GM18951 (cell line): Measurements from ENCODE around the gene BYSL.

Experiments
- POLR2A ChIP-seq: IDR thresholded peaks from 4 replicates; pipeline ENCODE4 v1.6.1; 2011; ENCODE audit warnings: mild to moderate bottlenecking; ENCODE audit not compliant: insufficient read length, insufficient read depth; ENCODE audit errors: extremely low read depth
- in situ Hi-C: fragments of 300-500 bp; cut with MboI; formaldehyde crosslinking; loops from one replicate; pipeline ENCODE4 v1.12.0; 2022; ENCODE audit warnings: low sequenced_read_pairs, mixed read lengths, inconsistent platforms; ENCODE audit not compliant: unreplicated experiment

BYSL gene

DNA sequence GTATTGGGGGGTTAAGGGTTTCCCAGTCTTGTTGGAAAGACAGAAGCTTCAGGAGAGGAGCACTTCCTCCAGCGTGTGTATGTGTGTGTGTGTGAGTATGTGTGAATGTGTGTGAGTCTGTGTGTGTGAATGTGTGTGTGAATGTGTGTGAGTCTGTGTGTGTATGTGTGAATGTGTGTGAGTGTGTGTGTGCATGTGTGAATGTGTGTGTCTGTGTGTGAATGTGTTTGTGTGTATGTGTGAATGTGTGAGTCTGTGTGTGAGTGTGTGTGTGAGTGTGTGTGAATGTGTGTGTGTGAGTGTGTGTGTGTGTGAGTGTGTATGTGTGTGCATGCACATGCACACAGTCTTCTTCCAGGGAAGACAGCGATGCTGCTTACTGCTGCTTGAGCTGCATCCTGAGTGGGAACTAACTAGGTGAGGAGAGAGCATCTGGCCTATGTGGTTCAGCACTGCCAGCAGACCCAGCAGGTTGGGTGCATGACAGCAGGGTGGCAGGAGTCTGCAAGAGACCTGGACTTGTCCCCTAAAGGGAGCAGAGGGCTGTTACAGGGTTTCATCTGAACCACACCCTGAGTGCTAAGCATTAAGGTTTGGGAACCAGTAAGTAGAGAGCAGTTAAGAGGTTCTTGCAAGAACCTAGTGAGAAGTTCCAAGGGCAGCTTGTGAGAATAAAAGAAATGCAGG is 43.0 kb downstream of the BYSL start:
- in situ Hi-C loops = no loop called here
- TF ChIP-seq POLR2A = no peak

DNA sequence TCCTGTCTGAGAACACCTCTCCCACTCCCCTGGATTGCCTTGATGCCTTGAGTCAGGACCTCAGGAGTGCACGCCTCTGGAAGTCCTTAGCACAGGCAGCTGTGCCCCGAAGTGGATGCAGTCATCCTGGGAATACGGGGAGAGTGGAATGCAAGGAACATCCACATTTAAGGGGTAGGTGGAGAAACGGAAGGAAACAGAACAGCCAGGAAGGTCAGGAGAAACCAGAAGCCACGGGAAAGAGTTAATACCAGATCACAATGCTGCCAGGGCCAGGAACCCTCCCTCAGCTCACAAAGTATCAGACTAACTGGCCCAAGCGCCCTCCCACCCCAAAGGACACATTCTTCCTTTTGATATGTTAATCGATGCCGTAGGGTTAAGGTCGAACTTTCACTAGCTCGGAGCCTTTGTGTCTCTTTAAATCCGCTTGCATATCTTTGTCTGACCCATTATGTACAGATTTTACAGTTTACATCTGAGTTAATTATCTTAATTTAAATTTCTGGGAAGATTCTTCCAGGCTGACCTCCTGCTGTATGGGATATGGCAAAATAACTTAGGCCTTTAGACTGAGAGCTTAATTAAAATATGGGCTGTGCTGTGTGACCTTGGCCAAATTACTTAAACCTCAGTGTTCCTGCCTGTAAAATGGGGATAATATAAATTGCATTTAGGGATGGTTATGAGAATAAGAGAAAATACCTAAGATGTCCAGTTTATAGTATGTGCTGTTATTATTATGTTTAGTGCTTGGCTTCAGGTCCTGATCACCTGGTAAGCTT is 44.3 kb downstream of the BYSL start:
- TF ChIP-seq POLR2A = no peak
- in situ Hi-C loops = no loop called here

DNA sequence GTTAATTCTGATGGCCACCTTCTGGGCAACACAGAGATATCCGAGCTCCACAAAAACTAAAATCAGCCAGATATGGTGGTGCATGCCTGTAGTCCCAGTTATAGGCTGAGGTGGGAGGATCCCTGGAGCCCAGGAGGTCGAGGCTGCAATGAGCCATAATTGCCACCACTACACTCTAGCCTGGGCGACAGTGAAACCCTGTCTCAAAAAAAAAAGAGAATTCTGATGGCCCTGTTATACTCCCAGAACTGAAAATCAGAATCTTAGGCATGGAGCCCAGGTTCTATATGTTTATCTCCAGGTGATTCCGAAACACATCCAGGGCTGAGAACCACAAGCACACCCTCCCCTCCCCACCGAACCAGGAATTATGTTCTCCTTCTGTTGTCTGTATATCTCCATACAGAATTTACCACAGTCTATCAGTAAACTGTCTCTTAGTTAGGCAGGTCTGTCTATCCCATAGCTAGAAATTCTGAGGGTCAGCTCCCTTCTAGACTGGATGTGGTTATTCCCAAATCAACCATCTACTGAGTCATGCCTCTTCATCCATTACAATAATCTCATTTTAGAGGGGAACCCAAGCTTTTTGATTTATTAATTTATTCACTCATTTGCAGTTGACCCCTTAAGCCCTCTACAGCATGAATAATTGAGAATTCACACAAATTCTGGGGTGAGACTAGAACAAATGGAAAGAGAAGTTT is 45.1 kb downstream of the BYSL start:
- TF ChIP-seq POLR2A = no peak
- in situ Hi-C loops = no loop called here

DNA sequence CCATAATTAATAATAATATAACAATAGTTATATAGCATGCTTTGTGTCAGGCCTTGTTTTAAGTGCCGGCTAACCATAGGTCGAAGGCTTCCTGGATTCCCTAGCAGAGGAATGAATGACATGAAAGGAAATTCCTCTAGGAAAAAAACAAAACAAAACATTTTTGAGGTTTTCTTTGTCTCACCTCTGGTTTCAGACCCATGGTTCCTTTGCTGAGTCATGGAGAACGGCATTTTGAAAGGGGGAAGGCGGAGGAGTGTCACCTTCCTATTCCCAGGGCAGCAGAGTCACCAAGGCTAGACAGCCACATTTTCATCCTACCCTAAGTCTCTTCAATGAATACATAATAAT is 45.6 kb downstream of the BYSL start:
- no peak for TF ChIP-seq POLR2A
- in situ Hi-C loops = no loop called here

DNA sequence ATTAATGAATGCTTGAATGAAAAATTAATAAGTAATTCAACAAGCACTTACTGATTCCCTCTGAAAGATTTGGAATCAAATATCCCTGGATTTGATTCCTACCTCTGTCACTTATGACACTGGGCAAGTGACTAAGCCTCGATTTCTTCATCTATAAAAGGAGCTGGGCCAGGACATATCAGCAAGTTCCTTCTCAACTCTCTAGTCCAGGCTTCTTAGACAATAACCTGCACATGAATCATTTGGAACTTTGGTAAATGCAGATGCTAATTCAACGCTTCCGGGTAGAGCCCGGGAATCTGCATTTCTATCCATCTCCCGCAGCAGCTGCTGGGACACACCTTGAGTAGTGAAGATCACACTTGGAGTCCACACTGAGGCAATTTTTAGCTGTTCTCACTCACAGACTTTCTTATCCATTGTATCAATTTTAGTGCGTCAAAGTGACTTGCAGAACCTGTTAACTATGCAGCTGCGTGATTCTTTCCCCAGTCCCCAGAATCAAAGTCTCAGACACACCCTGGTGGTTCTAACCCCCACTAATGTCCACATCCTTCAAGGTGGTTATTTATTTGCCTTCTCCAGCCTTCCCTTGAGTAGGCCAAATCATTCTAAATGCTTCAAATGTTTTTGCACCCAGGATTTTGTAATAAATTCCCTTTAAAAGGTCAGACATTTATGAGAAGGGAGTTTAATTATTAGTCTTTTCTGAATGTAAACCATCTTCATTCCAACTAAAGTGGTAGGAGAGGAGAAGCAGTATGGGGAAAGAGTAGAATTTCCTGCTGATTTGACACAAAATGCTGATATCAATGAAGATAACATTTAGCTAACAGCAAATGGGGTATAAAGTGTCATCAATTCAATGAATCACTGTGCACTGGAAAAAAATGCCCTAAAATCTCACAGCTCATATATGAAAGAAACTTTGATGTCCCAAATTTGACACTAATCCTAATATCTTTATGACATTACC is 46.3 kb downstream of the BYSL start:
- in situ Hi-C loops = no loop called here

DNA sequence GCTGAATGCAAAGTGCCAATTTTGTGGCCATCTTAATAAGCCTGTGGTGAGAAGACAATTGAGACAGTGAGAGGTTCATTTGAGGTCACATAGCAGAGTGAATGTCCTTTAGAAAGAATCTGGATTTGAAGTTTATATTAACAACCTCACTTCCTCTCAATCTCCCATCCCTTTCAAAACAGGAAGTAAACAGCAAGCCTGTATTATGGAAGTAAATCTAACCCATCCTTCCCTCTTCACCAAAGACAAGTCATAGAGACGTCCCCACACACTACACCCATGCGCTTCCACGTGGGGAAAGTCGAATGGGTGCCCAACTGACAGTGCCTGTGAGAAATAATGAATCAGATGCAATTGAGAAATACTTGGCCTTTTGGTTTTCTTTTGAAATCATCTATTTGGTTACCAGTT is 49.1 kb downstream of the BYSL start:
- TF ChIP-seq POLR2A = no peak
- in situ Hi-C loops = no loop called here

More for the DNA sequence above, 46.3 kb downstream of the BYSL start:
- TF ChIP-seq POLR2A = no peak

DNA sequence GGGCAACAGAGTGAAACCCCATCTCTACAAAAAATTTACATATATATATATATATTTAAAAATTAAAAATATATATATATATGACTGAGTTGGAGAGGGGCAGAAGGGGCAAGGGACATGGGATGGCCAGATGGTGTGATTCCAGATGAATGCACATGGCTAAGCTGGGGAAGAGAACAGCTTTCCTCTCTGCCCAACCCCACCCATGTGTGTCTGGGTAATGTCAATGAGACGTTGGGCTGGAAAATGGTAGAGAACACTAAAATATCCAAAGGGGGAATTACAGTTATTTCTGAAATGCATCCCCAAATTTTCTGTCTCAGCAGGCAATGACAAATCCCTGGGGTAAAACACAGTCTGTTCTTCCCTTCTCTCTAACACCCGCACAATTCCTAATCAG is 51.5 kb downstream of the BYSL start:
- TF ChIP-seq POLR2A = no peak
- in situ Hi-C loops = no loop called here

DNA sequence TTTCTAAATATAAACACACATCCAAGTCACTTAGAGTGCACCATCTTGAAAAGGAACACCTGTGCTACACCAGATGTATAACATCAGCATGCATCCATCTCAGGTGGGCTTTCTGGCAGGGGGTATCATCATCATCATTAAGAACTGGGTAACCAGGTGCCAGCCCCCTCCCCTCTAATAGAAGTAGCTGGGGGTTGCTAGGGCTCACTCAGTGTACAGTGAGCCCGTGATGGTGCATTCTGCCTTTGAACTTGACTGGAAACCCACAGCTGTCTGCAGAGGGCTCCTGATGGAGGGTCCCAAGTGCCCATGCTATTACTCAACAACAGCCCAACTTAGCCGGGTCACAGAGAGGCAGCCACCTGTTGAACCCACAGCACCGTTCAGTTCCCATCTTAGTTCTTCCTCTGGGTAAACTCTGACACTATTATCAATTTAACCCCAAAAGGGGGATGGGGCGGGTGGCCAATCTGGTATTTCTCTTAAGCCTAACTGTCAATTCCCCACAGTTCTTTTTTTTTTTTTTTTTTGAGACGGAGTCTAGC is 53.1 kb downstream of the BYSL start:
- in situ Hi-C loops = no loop called here

DNA sequence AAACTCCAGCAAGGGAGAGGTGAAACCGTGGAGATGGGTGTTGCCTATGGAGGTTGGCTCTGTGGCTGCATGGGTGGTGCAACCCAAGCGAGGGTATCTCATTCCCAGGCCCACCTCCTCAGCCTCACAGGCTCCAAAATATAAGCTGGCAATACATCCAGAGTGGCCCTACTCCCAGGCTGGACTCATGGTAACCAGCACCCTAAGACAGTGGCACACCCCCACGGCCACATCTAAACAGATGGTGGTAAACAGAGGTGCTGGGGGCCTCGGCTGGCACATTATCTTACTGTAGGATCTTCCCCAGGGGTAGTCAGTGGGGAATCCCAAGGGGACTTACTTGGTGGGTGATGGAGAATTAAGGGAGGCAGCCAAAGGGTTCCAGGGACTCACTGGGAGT is 54.0 kb downstream of the BYSL start:
- no peak for TF ChIP-seq POLR2A
- in situ Hi-C loops = no loop called here

More for the DNA sequence above, 53.1 kb downstream of the BYSL start:
- TF ChIP-seq POLR2A = no peak

DNA sequence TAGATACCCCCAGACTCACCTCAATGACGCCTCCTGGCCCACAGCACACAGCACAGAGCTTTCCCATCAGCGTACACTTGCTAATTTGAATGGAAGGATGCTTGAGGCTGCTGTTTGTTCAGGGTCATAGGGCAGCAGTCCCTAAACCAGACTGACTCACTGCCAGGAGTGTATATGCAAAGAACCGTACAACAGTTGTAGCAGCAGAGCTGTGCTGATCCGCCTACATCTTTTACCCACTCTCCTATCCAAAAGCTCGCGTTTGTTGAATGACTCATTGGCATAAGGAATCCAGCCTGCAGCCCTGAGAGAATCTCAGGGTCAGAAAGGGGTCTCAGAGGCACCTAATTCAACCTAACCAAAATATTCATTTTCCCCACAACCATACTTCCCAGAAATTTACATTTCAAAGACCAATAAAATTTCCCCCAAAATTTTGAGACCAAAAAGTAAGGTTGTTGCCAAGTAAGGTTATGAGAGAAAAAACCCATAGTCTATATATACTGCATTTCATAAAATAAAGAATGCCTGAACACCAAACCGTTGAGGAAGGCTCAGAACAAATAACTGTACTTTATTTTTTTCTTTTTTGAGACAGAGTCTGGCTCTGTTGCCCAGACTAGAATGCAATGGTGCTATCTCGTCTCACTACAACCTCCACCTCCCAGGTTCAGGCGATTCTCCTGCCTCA is 55.6 kb downstream of the BYSL start:
- in situ Hi-C loops = no loop called here
- TF ChIP-seq POLR2A = no peak
